LNCAP (cell line): ENCODE data around the gene CCDC146.

ENCODE experiments used
- CTCF ChIP-seq: fragments of 450-650 bp; IDR thresholded peaks from 2 replicates; pipeline ENCODE4 v1.5.1; 2017; ENCODE audit warnings: mild to moderate bottlenecking

CCDC146 gene

GRCh38 chr7:77308792-77309191 is 186.4 kb downstream of the CCDC146 start:
- no peak for TF ChIP-seq CTCF

- no peak for TF ChIP-seq CTCF
Measured at GRCh38 chr7:77309714-77310220, 187.4 kb downstream of the CCDC146 start.

DNA sequence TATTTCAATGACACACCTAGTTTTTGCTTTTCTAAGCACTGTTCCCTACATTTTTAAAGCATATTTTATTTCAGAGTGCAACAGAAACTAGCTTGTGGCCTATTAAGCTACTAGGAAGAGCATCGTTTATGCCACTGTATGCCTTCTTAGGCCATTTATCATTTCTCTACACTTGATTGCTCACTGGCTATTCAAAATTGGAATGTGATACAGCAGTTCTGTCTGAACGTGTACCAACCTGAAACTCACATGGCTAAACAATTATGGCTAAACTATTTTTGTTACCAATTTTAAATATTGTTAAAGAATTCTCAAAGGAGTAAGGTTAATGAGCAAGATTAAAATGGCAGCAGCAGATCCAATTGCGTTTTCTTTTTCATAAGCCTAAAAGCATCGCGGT is 188.6 kb downstream of the CCDC146 start:
- TF ChIP-seq CTCF, result no peak

DNA sequence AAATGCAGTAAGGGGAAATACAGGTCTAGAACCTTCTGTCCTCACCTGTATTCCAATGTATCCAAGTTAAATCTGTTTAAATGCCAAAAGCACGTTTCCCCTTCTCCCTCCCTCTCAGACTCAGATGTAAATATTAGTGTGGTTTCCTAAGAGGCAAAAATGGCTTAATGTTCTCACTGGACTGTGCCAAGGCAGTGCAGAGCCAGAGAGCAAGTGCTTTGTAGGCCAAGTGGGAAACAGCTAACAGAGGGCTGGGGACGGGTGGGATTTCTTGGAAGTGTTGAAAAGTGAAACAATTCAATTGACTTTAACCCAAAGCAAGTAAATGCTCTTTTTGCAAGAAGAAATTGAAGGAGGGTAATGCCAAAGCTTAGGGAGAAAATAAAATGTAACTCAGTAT is 190.7 kb downstream of the CCDC146 start:
- no peak for TF ChIP-seq CTCF

- TF ChIP-seq CTCF, result no peak
Measured at GRCh38 chr7:77313876-77314480, 191.6 kb downstream of the CCDC146 start.

GRCh38 chr7:77315182-77315591 is 192.8 kb downstream of the CCDC146 start:
- TF ChIP-seq CTCF, result no peak

DNA sequence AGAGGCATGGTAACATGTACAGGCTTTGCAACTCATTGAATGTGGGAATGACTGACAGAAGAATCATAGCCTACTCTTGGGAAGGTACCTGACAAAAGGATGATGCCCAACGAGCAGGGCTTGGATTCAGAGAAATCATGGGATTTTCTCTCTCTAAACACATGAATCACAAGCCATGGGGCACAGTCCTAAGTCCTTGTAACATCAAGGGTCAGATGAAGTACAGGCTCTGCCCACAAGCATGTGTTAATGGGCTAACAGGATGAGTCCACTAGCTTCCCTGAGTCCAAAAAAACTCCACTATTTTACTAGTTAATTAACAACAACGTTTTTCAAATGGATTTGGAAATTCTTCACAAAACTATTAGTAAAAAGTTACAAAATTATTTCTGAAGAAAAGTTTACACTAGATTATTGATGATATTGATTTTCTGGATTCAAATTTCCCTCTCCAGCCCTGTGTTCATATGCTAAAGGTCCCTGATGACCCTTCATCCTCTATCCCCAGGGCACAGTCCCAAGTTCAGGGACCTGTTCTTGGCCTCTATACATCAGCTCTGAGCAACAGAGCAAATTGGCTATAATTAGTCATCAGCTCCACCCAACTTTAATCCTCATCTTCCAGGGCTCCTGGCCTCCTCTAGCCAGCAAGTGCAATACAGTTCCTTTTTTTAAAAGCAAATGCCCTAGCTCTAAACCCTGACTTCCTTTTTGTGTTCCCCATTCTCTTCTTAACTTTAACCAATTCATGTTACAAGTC is 194.0 kb downstream of the CCDC146 start:
- TF ChIP-seq CTCF, result no peak
